WI38 (cell line): ENCODE results near the gene MRTFB.
A peak's percentile ranks its signal among the peaks of the same experiment; 100 is the strongest.

Source experiments
- H3K4me3 ChIP-seq: 2 replicates; pipeline ENCODE4 v1.5.1; 2011; ENCODE audit warnings: low read depth, mild to moderate bottlenecking, control low read depth, low read length
- CTCF ChIP-seq: IDR thresholded peaks from 2 replicates; pipeline ENCODE4 v1.5.1; 2012; ENCODE audit warnings: low read depth, mild to moderate bottlenecking, control low read depth, low read length

The MRTFB gene

GRCh38 chr16:14309001-14309886 is 238.1 kb downstream of the MRTFB start:
- no peak for TF ChIP-seq CTCF
- peak overlapping the region; percentile 24 for H3K4me3 ChIP-seq

GRCh38 chr16:14309906-14310305 is 238.8 kb downstream of the MRTFB start:
- no peak for TF ChIP-seq CTCF
- H3K4me3 ChIP-seq = peak overlapping the region; percentile 38; the same call in 1 of the 2 replicates

GRCh38 chr16:14310519-14310991 is 239.4 kb downstream of the MRTFB start:
- peak overlapping the region; percentile 38 for H3K4me3 ChIP-seq
- TF ChIP-seq CTCF = peak; percentile 13; the same call in 1 of the 2 replicates

GRCh38 chr16:14314116-14314515 is 243.0 kb downstream of the MRTFB start:
- H3K4me3 ChIP-seq = no peak overlapping the region
- no peak for TF ChIP-seq CTCF

- TF ChIP-seq CTCF = no peak
Measured at GRCh38 chr16:14315683-14316320, 244.7 kb downstream of the MRTFB start.

More at GRCh38 chr16:14315683-14316320, 244.7 kb downstream of the MRTFB start:
- H3K4me3 ChIP-seq = no peak overlapping the region
